H9 (cell line): ENCODE measurements around the gene KCNG3. TPM values are rescaled to one million over a fixed set of nuclear protein-coding genes. Genes with fewer than 3 reads are reported as not detected.
"Not testable (repeated sequence)": the region's sequence is repeated elsewhere in the genome, so short reads cannot be mapped to it uniquely, and the experiment has no call there.

Experiments used
- DNase-seq: peaks from one replicate; pipeline ENCODE4 v3.0.0-alpha.2; 2017
- H2AFZ ChIP-seq: one replicate; pipeline ENCODE4 v1.6.1; 2013; ENCODE audit warnings: mild to moderate bottlenecking, low read length, control low read depth, moderate library complexity
- H2AK5ac ChIP-seq: 2 replicates; pipeline ENCODE4 v1.6.1; 2013; ENCODE audit warnings: low read length, control low read depth, mixed read lengths; ENCODE audit not compliant: insufficient read length
- H2BK120ac ChIP-seq: one replicate; pipeline ENCODE4 v1.6.1; 2013; ENCODE audit warnings: low read depth, mild to moderate bottlenecking, low read length, control low read depth, inconsistent platforms; ENCODE audit not compliant: poor library complexity, severe bottlenecking
- H2BK12ac ChIP-seq: 2 replicates; pipeline ENCODE4 v1.6.1; 2013; ENCODE audit warnings: low read length, control low read depth, mixed read lengths, low read depth; ENCODE audit not compliant: insufficient read length
- H2BK15ac ChIP-seq: 2 replicates; pipeline ENCODE4 v1.6.1; 2013; ENCODE audit warnings: low read depth, low read length, control low read depth
- H2BK20ac ChIP-seq: one replicate; pipeline ENCODE4 v1.6.1; 2013; ENCODE audit warnings: low read depth, mild to moderate bottlenecking, low read length, control low read depth, inconsistent platforms; ENCODE audit not compliant: poor library complexity, severe bottlenecking
- H2BK5ac ChIP-seq: 2 replicates; pipeline ENCODE4 v1.6.1; 2013; ENCODE audit warnings: low read length, control low read depth, mixed read lengths; ENCODE audit not compliant: insufficient read length
- H3K14ac ChIP-seq: 2 replicates; pipeline ENCODE4 v1.6.1; 2013; ENCODE audit warnings: low read length, control low read depth; ENCODE audit not compliant: insufficient read depth
- H3K18ac ChIP-seq: 2 replicates; pipeline ENCODE4 v1.6.1; 2013; ENCODE audit warnings: low read depth, mild to moderate bottlenecking, mixed read lengths, low read length, control low read depth; ENCODE audit not compliant: insufficient read length
- H3K23ac ChIP-seq: 2 replicates; pipeline ENCODE4 v1.6.1; 2013; ENCODE audit warnings: low read length, control low read depth, mixed read lengths, low read depth; ENCODE audit not compliant: insufficient read length
- H3K23me2 ChIP-seq: 2 replicates; pipeline ENCODE4 v1.6.1; 2013; ENCODE audit warnings: low read depth, mild to moderate bottlenecking, mixed read lengths, low read length, control low read depth; ENCODE audit not compliant: insufficient read length, poor library complexity, severe bottlenecking
- H3K27ac ChIP-seq: 2 replicates; pipeline ENCODE4 v1.5.1; 2013; ENCODE audit warnings: low read length, control low read depth, mixed read lengths, low read depth; ENCODE audit not compliant: insufficient read length
- H3K27me3 ChIP-seq: 2 replicates; pipeline ENCODE4 v1.6.1; 2013; ENCODE audit warnings: low read length, control low read depth, inconsistent platforms; ENCODE audit not compliant: insufficient read depth
- H3K4ac ChIP-seq: 2 replicates; pipeline ENCODE4 v1.6.1; 2013; ENCODE audit warnings: low read depth, mild to moderate bottlenecking, control low read depth, inconsistent platforms, low read length, moderate library complexity
- H3K4me1 ChIP-seq: 2 replicates; pipeline ENCODE4 v1.6.1; 2013; ENCODE audit warnings: low read length, control low read depth, inconsistent platforms; ENCODE audit not compliant: insufficient read depth
- H3K4me2 ChIP-seq: 2 replicates; pipeline ENCODE4 v1.6.1; 2013; ENCODE audit warnings: low read length, control low read depth, mixed read lengths; ENCODE audit not compliant: insufficient read length, insufficient read depth
- H3K56ac ChIP-seq: 2 replicates; pipeline ENCODE4 v1.6.1; 2013; ENCODE audit warnings: low read depth, mild to moderate bottlenecking, mixed read lengths, low read length, control low read depth; ENCODE audit not compliant: insufficient read length
- H3K79me1 ChIP-seq: 2 replicates; pipeline ENCODE4 v1.6.1; 2013; ENCODE audit warnings: low read depth, mild to moderate bottlenecking, moderate library complexity, low read length, control low read depth, inconsistent platforms; ENCODE audit not compliant: insufficient read depth, poor library complexity, severe bottlenecking
- H3K79me2 ChIP-seq: 2 replicates; pipeline ENCODE4 v1.6.1; 2013; ENCODE audit warnings: low read length, control low read depth, inconsistent platforms; ENCODE audit not compliant: insufficient read depth
- H3K9ac ChIP-seq: 2 replicates; pipeline ENCODE4 v1.6.1; 2013; ENCODE audit warnings: low read length, control low read depth, mixed read lengths; ENCODE audit not compliant: insufficient read length; ENCODE audit errors: extremely low read depth
- H3K9me3 ChIP-seq: one replicate; pipeline ENCODE4 v1.6.1; 2013; ENCODE audit warnings: low read depth, low read length, inconsistent platforms; ENCODE audit not compliant: control insufficient read depth
- H3T11ph ChIP-seq: one replicate; pipeline ENCODE4 v1.6.1; 2013; ENCODE audit warnings: mild to moderate bottlenecking, low read length, control low read depth, inconsistent platforms
- H4K20me1 ChIP-seq: one replicate; pipeline ENCODE4 v1.6.1; 2013; ENCODE audit not compliant: control insufficient read depth, insufficient read length, insufficient read depth
- H4K5ac ChIP-seq: 2 replicates; pipeline ENCODE4 v1.6.1; 2013; ENCODE audit warnings: low read depth, mild to moderate bottlenecking, mixed read lengths, low read length, control low read depth; ENCODE audit not compliant: insufficient read length
- H4K8ac ChIP-seq: replicated peaks from 2 replicates; pipeline ENCODE4 v1.6.1; 2013; ENCODE audit warnings: low read length, control low read depth, mixed read lengths, low read depth; ENCODE audit not compliant: insufficient read length
- H4K91ac ChIP-seq: 2 replicates; pipeline ENCODE4 v1.6.1; 2013; ENCODE audit warnings: low read depth, mild to moderate bottlenecking, moderate library complexity, mixed read lengths, low read length, control low read depth; ENCODE audit not compliant: insufficient read length
- H3K27ac Mint-ChIP-seq, 3 experiments: 2 replicates in 2 of 3; 3 replicates in 1 of 3; pipeline ENCODE4 v1.8.0; 2020 to 2021; ENCODE audit warnings: mixed read lengths in 3 of 3, mild to moderate bottlenecking in 1 of 3, moderate library complexity in 1 of 3
- H3K27me3 Mint-ChIP-seq: 2 replicates; pipeline ENCODE4 v1.8.0; 2021; ENCODE audit warnings: low read depth, mild to moderate bottlenecking, moderate library complexity, mixed read lengths
- H3K36me3 Mint-ChIP-seq, 3 experiments: 2 replicates in 2 of 3; 3 replicates in 1 of 3; pipeline ENCODE4 v1.8.0; 2020 to 2021; ENCODE audit warnings: low read depth in 3 of 3, mixed read lengths in 3 of 3; ENCODE audit not compliant: insufficient read depth in 1 of 3
- H3K4me1 Mint-ChIP-seq, 2 experiments: 2 replicates each; pipeline ENCODE4 v1.8.0; 2020; ENCODE audit warnings: mixed read lengths in 2 of 2
- H3K4me3 Mint-ChIP-seq, 2 experiments: 2 replicates in 1 of 2; 3 replicates in 1 of 2; pipeline ENCODE4 v1.8.0; 2020 to 2021; ENCODE audit warnings: mild to moderate bottlenecking in 2 of 2, mixed read lengths in 2 of 2, moderate library complexity in 1 of 2
- H3K9me3 Mint-ChIP-seq, 2 experiments: 2 replicates in 1 of 2; 3 replicates in 1 of 2; pipeline ENCODE4 v1.8.0; 2020; ENCODE audit warnings: mild to moderate bottlenecking in 2 of 2, mixed read lengths in 2 of 2, moderate library complexity in 1 of 2
- WGBS: extraction: QIAGEN DNeasy Blood & Tissue Kit; methylation state at CpG from one replicate; pipeline ENCODE4 v1.1.7; 2013; ENCODE audit warnings: missing lambda C conversion rate, low lambda C conversion rate, mixed read lengths; ENCODE audit not compliant: insufficient read length; ENCODE audit errors: extremely low coverage; 5-methylcytosine and 5-hydroxymethylcytosine counted together
- total RNA-seq: library from RNA; stranded (reverse); gene quantifications from 2 replicates; pipeline ENCODE4 v1.2.1, GENCODE V29; 2021

Gene KCNG3
- total RNA-seq, 1 experiment from 2014 or later, result 16.5 TPM

GRCh38 chr2:42393320-42393719, 100.5 kb downstream of the KCNG3 start:
- not testable (repeated sequence) for H2BK5ac ChIP-seq, H3K14ac ChIP-seq, H3K4me1 Mint-ChIP-seq, H4K91ac ChIP-seq, H3K4me1 ChIP-seq, H3T11ph ChIP-seq, H3K79me1 ChIP-seq, H3K4me2 ChIP-seq, H4K8ac ChIP-seq, H3K9me3 ChIP-seq, H3K23ac ChIP-seq, H3K9ac ChIP-seq, DNase-seq, H3K18ac ChIP-seq, H3K4ac ChIP-seq, H3K56ac ChIP-seq, H2AK5ac ChIP-seq, H3K9me3 Mint-ChIP-seq, H3K4me3 Mint-ChIP-seq, H3K23me2 ChIP-seq, H3K27me3 Mint-ChIP-seq, H2BK15ac ChIP-seq, H2BK120ac ChIP-seq, H3K27ac Mint-ChIP-seq, H2AFZ ChIP-seq, H2BK20ac ChIP-seq, H3K79me2 ChIP-seq, H3K27me3 ChIP-seq, H2BK12ac ChIP-seq, H4K5ac ChIP-seq, H4K20me1 ChIP-seq, H3K27ac ChIP-seq, H3K36me3 Mint-ChIP-seq
- no CpG with 5 or more reads among the region's 3 CpGs for WGBS
